Regular cardiac myocyte (primary cell): ENCODE data around the gene CHRNA3. TPM values are rescaled to one million over a fixed set of nuclear protein-coding genes. Genes with fewer than 3 reads are reported as not detected.

Source experiments
- total RNA-seq: library from RNA; depleted of rRNA; stranded (reverse); fragments of >200 nt; gene quantifications from 2 replicates; pipeline ENCODE4 v1.2.3, GENCODE V29; 2014

CHRNA3 gene
- 0.28 TPM in 1 of 2 replicates, not detected in the other for total RNA-seq

DNA sequence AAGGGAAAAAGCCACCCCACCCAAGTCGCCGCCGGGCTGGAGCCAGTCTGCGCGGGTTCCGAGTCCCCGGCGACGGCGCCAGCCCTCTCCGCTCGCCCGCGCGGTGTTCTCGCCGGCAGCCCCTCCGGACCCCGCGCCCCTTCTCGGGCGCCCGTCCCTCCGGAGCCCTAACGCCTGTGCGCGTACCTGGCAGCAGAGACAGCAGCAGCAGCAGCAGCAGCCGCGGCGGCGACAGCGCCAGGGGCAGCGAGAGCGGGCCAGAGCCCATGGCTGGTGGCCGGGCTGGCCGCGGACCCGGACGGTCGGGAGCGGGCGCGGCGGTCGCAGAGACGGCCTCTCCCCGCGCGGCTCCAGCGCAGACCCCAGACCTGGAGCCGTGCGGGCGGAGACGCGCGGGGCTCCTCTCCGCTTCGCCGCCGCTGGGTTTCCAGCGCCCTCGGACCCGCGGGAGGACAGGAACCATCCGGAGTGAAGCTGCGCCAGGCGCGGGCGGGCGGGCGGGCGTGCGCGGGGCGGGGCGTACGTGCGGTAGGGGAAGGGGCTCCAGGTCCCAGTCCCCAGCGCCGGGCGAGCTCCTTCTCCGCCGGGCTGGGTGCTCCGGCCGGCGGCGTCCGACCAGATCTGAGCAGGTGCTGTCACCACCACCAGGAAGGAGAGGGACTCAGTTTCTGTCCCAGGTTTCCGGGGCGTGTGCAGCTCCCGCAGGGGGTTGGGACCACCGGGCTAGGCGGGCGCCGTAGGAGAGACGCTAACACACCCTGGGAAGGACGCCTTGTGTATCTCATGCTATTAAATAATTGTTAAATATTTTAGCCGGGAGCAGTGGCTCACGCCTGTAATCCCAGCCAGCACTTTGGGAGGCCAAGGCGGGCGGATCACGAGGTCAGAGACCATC is at the start of gene CHRNA3:
TSS of gene CHRNA3 (minus strand) at position 470 of the 895 bp plus-strand sequence. CDS start at position 268, 202 bp downstream.

DNA sequence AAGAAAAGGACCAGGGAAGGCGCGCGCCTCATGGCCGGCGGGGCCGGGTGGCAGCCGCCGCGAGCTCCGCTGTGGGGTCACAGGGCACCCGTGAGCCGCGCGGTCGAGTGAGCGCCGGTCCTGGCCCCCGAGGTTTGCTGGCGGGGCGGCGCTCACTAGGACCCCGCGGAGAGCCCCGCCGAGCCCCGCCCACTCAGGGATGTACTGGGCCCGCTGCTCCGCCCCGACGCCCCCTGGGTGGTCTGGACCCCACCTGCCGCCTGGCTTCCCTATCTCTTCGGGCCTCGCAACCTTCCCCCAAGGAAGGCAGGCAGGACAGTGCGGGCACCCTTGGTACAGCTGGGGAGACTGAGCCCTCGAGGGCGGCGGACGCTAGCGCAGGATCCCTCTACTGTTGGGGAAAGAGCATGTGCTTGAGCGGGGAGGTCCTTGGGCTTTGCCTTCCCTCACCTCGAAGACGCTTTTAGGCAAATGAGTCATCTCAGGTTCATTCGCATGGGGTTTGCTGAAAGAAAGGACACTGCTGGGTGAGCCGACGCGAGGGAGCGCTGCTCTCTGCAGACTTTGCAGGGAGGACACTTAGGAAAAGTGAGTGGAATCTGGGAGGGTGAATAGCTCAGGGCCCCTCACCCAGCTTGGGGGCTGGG is 20.4 kb upstream of the CHRNA3 start, which contains the start of gene CHRNB4:
TSS of gene CHRNB4 (minus strand) at position 109 of the 647 bp plus-strand sequence. CDS start at position 32, 77 bp downstream.

DNA sequence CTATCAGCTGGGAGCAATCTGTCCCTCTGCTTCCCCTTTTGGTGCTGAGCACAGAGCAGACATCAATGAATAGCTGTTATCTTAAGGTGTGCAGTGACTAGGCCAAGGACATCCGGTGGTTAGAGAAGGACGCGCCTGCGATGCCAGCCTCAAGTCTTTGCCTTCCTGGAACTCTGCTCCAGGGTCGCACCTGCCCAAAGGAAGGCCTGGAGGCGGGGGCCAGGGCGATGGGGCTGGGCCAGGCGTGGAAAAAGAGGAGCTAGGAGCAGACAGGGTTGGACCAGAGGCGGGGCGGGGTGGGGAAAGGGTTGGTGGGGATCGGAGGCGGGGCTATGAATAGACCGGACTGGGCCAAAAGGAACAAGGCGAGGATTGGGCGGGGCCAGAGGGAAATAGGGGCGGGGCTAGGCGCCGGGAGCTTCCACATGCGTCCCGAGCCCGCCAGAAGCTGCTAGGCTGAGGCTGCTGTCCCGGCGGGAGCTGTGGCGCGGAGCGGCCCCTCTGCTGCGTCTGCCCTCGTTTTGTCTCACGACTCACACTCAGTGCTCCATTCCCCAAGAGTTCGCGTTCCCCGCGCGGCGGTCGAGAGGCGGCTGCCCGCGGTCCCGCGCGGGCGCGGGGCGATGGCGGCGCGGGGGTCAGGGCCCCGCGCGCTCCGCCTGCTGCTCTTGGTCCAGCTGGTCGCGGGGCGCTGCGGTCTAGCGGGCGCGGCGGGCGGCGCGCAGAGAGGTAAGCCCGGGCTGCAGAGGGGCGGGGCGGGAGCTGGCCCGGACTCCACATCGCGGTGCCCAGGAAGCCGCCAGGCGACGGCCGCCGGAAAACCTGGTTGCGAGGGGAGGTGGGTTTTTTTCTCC is 55.5 kb downstream of the CHRNA3 start, which contains the start of gene CHRNA5:
TSS of gene CHRNA5 (plus strand) at position 424 of the 854 bp plus-strand sequence. CDS start at position 624, 200 bp downstream.

Other genes starting within 250 kb of the CHRNA3 start
- 15.1 and 31.9 TPM in 2 replicates for gene IREB2, start 182.8 kb downstream of the CHRNA3 start, total RNA-seq
- 2.9 and 3.9 TPM in 2 replicates for gene HYKK, start 113.4 kb downstream of the CHRNA3 start, total RNA-seq
- 200 and 355 TPM in 2 replicates for gene PSMA4, start 80.6 kb downstream of the CHRNA3 start, total RNA-seq
- 0.56 and 2.3 TPM in 2 replicates for gene CHRNA5, start 55.5 kb downstream of the CHRNA3 start, total RNA-seq
- not detected in 2 replicates for gene CHRNB4, start 20.2 kb upstream of the CHRNA3 start, total RNA-seq
- 12.8 and 18.6 TPM in 2 replicates for gene ADAMTS7, start 190.5 kb upstream of the CHRNA3 start, total RNA-seq